H54 (cell line): Measurements from ENCODE around the gene SLC6A17.

Experiments used
- DNase-seq: peaks from one replicate; pipeline ENCODE4 v3.0.0; 2011; ENCODE audit warnings: low spot score, mixed read lengths; ENCODE audit not compliant: insufficient read length
- FAIRE-seq: peaks from 3 replicates; lab custom pipeline; 2011; peaks lifted over from hg19 to GRCh38; lab: Jason Lieb, UNC
- POLR2A ChIP-seq: IDR thresholded peaks from 2 replicates; pipeline ENCODE4 v1.6.1; 2011; ENCODE audit warnings: low read depth, mild to moderate bottlenecking, low read length

SLC6A17 gene

DNA sequence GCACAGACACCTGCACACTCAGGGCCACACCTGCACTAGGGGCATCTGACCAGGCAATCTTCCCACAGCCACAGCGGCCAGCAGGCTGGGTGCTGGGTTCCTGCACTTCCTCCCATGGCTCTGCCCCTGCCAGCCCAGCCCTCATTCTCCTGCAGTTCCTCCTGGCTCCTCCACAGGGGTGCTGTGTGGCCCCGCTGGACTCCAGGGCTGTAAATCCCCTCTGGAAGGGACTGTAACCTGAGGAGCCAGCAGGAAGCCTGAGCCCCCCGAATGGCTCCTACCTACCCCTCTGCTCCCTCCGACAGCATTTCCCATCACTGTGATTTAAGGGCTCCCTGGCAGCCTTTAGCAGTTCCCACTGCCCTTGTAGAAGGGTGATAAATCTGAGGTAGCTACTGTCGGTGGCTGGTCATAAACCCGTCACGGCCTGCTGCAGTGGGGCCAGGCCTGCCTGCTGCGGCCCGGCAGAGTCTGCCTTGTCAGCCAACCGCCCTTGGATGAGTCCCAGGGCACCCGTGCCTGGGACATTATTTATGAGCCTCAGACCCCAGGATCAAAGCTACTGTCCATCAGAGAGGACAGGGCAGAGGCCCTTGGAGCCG, 29.2 kb upstream of the SLC6A17 start:
- FAIRE-seq: no peak

DNA sequence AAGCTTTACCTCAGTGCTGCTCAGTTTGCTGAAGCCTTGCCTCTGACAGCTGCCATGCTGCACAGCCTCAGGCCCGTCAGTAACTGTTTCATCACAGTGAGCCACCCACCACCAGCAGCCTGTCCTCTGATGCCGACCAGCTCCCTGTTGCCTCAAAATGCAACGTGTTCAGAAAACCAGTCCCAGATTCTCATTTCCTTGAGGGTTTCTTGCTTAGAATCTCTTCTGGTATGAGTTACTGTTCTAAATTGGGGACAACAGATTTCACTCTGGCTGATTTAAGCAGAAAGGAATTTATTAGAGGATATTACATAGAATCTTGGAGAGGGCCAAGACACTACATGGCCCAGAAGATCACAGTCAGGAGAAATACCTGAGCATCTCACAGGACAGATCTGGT, 27.1 kb upstream of the SLC6A17 start:
- FAIRE-seq (no peak), DNase-seq (no peak)
- TF ChIP-seq POLR2A: no peak

More for the DNA sequence above, 29.2 kb upstream of the SLC6A17 start:
- no peak for DNase-seq
- TF ChIP-seq POLR2A: no peak

DNA sequence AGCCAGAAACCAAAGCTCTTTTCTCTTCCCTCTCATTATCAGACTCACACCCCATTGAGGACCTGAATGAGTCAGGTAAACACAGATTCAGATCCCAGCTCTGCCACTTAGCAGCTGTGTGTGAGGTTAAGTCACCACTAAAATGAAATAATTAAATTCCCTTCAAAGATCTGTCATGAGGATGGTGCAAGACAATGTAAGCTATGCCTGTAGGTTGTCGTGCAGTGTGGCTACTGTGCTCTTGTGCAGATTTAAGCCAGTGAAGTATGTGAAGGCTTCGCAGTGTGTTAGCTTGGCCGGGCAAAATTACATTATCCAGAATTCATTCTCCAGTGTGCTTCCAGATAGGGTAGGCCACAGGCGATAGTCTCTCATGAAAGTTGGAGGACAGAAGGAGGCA, 24.5 kb upstream of the SLC6A17 start:
- DNase-seq (no peak), FAIRE-seq (no peak)
- no peak for TF ChIP-seq POLR2A

DNA sequence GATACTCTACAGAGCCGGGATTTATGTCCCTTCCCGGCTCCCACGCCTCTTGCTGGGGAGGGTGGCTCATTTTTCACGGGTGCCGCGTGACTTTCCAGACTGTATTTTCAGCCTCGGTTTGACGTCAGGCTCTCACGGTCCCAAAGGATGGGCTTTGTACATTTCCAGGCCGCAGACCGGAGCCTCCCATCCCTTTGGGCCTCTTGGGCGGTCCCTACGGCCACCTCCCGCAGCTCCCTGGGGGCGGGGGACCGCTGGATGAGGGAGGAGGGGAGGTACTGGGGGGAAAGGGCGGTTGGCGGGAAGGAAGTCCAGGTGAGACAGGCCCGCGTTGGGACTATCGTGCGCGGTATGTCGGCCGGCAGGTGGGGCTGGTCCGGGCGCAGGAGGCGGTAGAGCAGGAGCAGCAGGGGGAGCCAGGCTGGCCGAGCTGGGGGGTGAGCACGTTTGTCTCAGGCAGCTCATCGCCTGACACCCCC, 20.1 kb upstream of the SLC6A17 start:
- FAIRE-seq: no peak
- DNase-seq: no peak
- no peak for TF ChIP-seq POLR2A

DNA sequence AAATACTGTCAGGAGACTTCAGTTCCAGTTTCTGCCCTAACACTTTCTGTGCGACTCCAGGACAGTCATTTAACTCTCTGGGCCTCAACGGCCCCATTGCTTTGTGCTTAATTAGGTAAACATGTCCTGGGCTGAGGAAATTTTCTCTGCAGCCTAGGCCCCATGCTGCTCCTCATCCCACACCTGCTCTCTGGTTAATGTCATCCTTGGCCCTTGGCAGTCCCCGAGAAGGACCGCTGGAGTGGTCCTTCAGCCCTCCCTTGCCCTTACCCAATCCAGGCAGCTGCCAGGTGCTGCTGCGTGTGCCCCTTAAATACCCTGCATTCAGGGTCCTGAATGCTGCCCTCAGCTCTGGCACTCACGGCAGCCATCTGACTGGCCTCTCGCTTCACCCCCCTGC, 19.3 kb upstream of the SLC6A17 start:
- DNase-seq (no peak), FAIRE-seq (no peak)
- TF ChIP-seq POLR2A: no peak

DNA sequence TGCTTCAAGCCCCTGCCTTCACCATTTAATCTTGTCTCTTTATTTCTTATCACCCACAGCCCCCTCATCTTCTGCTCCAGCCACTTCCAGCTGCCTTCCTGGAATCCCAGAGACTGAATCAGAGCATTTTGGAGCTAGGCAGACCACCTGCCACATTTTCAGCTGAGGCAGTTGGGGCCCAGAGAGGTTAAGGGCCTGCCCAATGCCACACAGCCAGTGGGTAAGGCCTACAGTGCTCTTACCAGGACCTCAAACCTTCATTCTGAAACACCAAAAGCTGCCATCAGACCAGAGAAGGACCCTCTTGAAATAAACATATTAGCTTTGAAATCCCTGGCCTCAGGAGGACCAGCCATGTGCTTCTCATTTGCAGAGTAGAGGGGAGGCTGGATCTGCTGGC, 17.6 kb upstream of the SLC6A17 start:
- FAIRE-seq (no peak), DNase-seq (no peak)
- TF ChIP-seq POLR2A: no peak

DNA sequence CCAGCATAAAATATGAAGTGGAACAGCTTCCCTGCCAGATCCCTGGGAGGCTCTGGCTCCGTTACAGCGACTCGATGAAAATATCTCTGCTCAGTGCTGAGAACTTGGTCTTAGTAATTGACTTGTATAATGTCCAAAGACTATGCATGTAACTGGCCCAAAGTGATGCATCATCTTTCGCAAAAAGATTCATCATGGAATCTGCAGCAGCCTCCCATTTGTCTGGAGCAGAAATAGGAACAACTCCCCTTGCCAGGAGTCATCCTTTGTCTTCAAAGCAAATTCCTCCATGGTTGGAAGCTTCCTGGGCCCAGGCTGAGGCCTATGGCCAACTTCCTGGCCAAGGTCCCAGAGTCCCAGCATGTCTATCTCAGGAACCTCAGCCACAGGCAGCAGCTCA, 16.9 kb upstream of the SLC6A17 start:
- no peak for DNase-seq
- no peak for TF ChIP-seq POLR2A
- FAIRE-seq: no peak

DNA sequence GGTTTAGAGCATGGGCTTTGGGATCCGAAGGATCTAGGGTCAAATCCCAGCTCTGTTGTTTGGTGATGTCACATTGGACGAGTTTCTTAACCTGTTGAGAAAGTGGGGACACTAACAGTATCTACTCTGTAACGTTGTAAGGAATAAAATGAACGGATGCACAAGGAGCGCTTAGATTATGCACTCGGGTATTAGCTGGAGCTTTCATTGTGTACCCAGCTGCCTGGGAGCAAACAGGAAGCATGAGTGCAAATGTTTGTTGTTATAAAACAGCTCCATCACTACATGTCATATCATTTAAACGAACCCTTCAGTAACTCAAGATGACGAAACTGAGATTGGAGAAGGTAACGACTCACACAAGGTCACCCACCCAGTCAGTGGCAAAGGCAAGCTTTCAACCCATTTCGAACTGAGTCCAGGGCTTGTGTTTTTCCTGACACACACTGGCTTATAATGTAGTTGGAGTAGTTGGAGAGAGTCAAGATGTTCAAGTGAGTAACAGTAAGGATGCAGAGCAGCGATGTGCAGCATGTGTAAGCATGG, 16.2 kb upstream of the SLC6A17 start:
- no peak for DNase-seq
- no peak for FAIRE-seq
- TF ChIP-seq POLR2A: no peak

DNA sequence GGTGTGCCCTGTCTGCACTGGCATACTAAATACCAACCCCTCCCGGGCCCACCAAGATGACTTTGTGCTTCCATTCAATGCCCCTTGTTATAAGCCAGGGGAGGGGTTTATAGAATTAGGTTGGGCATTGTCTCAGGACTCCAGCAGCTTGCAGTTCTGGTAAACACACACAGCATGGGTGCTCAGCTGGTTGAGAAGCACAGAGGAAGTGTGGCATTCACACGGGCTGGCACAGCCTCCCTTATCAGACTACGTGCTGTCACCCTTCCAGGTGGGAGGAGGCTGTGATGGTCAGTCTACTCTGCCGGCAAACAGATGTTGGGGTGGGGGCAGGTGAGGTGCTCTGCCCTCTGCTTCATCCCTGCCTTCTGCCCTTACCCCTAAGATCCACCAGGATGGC, 15.0 kb upstream of the SLC6A17 start:
- TF ChIP-seq POLR2A: no peak
- DNase-seq (no peak), FAIRE-seq (no peak)

DNA sequence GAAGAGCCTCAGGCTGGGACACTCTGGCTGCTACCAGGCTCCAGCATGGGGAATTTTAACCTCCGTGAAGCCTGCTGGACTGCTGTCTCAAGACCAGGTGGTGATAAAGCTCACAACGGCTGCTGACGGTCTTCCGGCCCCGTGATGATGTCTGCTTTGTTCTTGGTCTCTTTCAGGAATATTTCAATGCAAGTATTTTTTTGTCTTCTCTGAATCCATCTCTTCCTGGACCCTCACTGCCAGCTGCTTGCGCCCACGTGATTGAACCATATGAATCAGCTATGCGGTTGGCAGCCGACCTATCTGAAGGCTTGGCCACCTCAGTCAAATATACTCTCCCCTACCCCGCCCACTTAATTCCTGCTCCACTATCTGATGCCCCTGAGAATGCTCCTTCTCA, 14.6 kb upstream of the SLC6A17 start:
- TF ChIP-seq POLR2A: no peak
- FAIRE-seq (no peak), DNase-seq (no peak)

DNA sequence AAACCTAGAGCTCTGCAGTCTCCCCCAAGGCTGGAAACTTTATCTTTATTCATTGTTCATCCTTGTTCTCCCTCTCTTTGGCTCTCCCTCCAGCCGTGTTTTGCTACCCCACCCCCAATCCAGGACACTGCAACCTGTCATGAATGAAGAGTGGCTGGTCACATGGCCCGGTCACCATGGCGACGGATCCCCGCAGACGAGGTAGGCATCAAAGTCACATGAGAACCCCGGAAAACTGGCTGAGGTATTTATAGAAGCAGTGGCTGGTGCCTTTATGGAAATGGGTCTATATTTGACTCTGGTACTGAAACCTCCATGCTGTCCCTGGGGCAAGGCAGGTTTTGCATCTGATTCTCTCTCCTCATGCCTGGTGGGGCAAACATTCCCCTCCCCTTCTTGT, 13.4 kb upstream of the SLC6A17 start:
- no peak for DNase-seq
- no peak for FAIRE-seq
- no peak for TF ChIP-seq POLR2A

DNA sequence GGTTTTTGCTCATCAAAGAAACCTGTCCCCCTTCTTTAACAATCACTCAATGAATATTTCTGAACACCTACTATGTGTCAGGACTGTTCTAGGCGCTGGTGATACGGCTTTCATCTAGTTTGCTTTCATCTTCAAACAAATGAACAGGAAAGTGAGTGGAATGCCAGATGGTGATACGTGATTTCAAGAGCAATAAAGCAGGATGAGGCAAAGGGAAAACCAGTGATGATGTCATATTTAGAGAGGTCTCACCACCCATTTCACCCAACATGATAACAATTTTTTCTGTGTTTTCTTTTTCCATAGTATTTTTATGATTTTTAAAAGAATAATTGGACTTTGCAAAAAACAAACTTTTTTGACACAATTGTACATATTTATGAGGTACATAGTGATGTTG, 11.3 kb upstream of the SLC6A17 start:
- FAIRE-seq (no peak), DNase-seq (no peak)
- no peak for TF ChIP-seq POLR2A

DNA sequence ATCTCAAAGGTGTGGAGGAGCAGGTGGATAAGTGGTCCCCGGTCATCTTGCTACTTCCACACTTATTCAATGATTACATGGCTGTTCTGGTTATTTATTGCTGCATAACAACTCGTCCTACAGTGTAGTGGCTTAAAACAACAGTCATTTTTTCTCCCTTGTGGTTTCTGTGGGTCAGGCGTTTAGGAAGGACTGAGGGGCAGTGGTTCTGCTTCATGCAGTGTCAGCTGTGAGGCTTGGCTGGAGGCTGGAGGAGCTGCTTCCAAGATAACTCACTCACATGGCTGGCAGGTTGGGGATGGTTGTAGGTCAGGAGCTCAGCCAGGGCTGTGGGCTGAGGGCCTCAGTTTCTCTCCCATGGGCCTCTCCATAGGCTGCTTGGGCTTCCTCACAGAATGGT, 5.9 kb upstream of the SLC6A17 start:
- DNase-seq (no peak), FAIRE-seq (no peak)
- TF ChIP-seq POLR2A: no peak

DNA sequence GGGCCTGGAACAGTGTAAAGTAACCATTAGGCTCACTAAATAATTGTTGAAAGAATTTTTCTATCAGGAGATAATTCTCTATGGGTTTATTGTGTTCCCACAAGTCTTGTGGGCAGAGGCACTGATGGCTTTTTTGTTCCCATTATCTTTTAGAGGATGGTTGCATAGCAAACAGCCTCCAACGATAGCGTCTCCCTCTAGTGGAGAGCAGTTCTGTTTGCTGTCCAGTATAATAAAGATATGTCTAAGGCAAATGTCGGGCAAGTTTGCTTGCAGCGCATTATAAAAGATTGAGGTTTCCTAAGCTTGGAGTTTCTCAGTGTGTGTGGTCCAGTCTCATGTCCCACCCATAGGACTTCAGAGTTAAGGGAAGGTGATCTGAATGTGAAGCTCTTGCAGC, 1.3 kb upstream of the SLC6A17 start:
- no peak for FAIRE-seq
- TF ChIP-seq POLR2A: no peak
- DNase-seq: peak; percentile 40

DNA sequence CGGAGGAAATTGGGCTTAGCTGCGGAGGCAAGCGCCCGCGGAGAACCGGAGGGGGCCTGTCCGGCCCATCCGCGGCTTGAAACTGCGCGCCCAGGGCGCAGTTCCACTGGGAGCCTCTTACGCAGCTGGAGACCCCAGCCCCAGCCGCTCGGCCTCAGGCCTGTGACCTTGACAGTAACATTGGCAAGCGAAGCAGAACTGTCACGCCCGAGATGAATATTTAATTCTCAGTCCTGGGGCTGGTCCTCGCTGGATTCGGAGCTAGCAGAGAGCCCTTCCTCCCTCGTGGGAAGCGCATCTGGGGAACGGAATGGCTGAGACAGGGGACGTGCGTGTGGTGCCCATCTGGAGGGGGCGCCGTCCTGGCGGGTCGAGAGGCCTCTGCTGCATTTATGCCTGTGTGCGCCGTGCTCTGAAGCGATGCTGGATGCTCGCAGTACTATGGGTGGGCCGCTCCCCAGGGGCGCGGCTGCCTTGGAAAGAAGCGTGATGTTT, 928 bp downstream of the SLC6A17 start:
- DNase-seq (no peak), FAIRE-seq (no peak)
- TF ChIP-seq POLR2A: no peak
